GM19452 (cell line): ENCODE data around the gene PILRA.
"Not testable (repeated sequence)": the region's sequence is repeated elsewhere in the genome, so short reads cannot be mapped to it uniquely, and the experiment has no call there.

ENCODE experiments used
- ATAC-seq: cut with Tn5 transposase; IDR thresholded peaks from one replicate; pipeline ENCODE4 v1.9.1; 2021; ENCODE audit not compliant: unreplicated experiment

PILRA gene

DNA sequence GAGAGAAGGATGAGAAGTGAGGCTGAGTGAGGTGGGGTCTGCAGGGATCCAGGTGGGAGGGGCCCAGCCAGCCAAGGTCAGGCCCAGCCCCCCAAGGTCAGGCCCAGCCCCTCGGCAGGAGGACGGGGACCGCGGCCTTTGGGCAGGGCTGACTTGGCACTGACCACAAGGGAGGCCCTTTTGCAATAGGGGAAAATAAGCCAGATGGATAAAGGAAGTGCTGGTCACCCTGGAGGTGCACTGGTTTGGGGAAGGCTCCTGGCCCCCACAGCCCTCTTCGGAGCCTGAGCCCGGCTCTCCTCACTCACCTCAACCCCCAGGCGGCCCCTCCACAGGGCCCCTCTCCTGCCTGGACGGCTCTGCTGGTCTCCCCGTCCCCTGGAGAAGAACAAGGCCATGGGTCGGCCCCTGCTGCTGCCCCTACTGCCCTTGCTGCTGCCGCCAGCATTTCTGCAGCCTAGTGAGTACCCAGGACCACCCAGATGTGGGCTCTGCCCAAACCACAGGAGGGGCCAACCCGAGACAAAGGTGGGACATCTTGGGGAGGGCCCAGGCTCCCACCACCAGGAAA, at the start of gene PILRA:
TSS of gene PILRA (plus strand) at position 227 of the 571 bp plus-strand sequence. CDS start at position 397, 170 bp downstream.
- ATAC-seq: no peak

- not testable (repeated sequence) for ATAC-seq
Observed at GRCh38 chr7:100324194-100324593, 49.1 kb upstream of the PILRA start.

- not testable (repeated sequence) for ATAC-seq
Observed at GRCh38 chr7:100325671-100326070, 47.6 kb upstream of the PILRA start.

GRCh38 chr7:100326914-100327313, 46.4 kb upstream of the PILRA start:
- not testable (repeated sequence) for ATAC-seq

- ATAC-seq: peak; percentile 92
Observed at GRCh38 chr7:100335566-100336466, 37.5 kb upstream of the PILRA start.

GRCh38 chr7:100338083-100338696, 35.1 kb upstream of the PILRA start:
- ATAC-seq: not testable (repeated sequence)

DNA sequence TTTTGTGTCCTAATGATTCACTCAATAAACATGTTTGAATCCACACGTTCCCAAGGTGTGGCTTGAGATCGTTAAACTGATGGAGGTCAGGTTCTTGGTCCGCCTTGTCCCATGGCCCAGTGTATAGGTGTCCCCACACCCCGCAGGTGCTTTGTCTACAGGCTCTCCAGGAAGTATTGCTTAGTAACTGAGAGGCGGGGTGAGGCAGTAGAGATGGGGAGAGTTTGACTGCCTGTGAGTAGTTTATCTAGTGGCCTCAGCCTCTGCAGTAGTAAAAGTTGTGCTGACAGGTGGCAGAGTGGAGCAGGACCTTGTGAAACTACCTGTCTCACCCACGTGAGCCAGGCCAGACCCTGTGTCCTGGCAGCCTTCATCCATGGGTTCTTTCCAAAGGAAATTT, 32.0 kb upstream of the PILRA start:
- ATAC-seq: not testable (repeated sequence)

- no peak for ATAC-seq
Observed at GRCh38 chr7:100342765-100343164, 30.5 kb upstream of the PILRA start.

- ATAC-seq: peak; percentile 7
Observed at GRCh38 chr7:100344124-100344559, 29.1 kb upstream of the PILRA start.

- ATAC-seq: peak; percentile 87
Observed at GRCh38 chr7:100344560-100345287, 28.6 kb upstream of the PILRA start.

- ATAC-seq: peak; percentile 47
Observed at GRCh38 chr7:100345288-100345672, 28.0 kb upstream of the PILRA start.

DNA sequence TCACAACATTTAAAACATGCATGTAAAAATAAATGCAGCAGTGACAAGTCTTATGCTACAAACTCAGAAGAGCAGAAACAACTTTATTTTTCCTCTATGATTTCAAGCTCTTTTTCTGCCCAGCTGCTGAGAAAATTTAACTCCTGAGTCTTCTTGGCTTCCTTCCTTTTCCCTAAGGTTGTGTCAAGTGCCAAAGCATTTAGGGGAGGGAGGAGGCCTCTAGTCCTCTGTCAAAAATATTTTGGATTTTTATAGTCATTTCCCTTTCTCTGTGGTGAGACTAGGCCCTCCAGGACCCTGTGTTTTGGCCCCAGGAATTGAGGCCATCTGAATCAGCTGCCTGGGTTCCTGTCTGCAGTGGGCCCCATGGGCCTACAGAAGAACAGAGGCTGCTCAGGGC, 26.4 kb upstream of the PILRA start:
- no peak for ATAC-seq

DNA sequence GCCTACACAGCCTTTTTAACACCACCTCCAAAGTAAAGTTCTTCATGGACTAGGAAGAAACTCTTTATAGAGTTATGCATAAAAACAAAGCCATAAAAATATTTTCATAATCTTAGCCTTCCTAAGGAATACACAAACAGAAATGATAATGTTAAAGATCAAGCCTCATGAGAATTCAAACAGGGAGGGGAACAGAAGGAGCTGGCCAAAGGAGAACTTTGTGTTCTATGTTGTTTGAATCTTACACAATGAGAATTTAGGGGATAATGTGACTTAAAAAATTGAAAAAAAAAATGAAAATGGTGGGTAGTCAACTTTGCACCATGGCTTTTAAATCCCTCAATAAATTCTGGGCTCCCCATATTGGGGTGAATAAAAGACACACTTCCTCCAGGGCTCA, 24.5 kb upstream of the PILRA start:
- no peak for ATAC-seq

DNA sequence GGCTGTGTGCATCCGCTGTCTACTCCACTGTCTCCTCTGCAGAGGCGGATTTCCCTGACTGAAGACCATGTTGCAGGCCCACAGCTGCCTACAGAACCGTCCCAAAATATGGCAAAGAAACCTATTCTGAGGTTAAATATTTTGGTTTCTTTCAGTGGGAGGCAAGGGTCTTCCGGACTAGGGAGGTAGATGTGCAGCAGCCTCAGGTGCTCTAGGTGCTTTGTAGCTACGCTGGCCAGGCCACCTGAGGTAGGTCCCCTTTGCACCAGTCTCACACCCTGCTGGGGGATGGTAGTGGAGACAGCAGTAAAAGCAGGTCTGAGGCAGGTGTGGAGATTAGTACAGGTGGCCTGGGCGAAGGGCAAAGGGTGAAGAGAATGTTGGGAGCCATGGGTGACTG, 23.5 kb upstream of the PILRA start:
- ATAC-seq: no peak

DNA sequence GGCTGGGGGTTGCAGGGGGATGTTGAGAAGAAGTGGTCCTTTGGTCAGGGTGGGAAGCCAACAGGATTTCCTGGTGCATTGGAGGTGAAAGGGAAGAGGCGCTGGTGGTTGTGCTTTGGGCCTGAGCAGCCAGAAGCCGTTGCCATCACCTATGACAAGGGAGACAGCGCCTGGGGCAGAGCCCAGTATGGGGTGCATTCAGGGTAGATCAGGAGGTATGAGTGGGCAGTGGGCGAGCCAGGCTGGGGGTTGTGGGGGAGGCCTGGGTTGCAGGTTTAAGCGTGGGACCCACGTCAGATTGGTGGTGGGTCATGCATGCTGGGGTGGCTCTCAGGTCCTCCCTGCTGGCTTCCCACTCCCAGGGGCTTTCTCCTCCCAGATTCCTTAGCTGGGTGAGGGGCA, 21.6 kb upstream of the PILRA start:
- no peak for ATAC-seq

- not testable (repeated sequence) for ATAC-seq
Observed at GRCh38 chr7:100352230-100352781, 21.0 kb upstream of the PILRA start.

DNA sequence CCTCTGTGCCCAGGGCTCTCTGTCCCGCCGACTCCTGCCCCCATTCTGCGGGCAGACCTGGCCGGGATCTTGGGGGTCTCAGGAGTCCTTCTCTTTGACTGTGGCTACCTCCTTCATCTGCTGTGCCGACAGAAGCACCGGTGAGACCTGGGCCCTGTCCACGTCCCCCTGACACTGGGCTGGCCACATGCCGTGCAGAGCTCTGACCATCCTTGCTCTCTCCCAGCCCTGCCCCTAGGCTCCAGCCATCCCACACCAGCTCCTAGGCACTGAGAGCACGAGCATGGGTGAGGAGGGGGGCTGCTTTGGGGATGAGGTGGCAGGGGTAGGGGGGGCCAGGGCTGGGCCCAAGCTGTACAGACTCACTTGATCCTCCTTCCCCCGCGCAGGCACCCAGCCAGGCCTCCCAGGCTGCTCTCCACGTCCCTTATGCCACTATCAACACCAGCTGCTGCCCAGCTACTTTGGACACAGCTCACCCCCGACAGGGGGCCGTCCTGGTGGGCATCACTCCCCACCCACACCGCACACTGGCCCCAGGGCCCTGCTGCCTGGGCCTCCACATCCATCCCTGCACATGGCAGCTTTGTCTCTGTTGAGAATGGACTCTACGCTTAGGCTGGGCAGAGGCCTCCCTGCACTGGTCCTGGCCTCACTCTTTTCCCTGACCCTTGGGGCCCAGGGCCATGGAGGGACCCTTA, 20.2 kb upstream of the PILRA start:
- ATAC-seq: no peak

DNA sequence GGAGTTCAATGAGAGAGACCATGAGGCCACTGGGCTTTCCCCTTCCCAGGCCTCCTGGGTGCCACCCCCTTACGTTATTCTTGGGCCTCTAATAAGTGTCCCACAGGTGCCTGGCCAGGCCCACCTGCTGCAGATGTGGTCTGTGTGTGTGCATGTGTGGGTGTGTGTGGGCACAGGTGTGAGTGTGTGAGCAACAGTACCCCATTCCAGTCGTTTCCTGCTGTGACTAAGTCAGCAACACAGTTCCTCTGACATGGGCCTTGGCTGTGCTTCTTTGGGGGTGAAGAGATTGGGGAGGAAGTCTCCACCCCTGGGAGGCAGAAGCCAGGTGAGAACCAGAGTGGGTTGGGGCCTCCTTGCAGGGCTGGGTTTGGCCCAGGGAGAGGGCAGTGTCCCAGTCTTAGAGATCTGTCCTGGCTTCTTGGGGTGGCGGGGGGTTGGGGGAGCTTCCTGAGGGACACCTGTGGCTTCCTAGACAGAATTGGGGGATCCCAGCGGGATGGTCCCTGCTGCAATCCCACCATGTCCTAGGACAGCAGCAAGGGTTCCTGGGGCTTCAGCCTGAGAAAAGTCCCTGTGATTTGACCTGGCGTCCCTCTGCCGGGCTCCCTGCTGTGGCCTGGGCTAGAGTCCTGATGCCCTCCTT, 19.5 kb upstream of the PILRA start:
- ATAC-seq: no peak

DNA sequence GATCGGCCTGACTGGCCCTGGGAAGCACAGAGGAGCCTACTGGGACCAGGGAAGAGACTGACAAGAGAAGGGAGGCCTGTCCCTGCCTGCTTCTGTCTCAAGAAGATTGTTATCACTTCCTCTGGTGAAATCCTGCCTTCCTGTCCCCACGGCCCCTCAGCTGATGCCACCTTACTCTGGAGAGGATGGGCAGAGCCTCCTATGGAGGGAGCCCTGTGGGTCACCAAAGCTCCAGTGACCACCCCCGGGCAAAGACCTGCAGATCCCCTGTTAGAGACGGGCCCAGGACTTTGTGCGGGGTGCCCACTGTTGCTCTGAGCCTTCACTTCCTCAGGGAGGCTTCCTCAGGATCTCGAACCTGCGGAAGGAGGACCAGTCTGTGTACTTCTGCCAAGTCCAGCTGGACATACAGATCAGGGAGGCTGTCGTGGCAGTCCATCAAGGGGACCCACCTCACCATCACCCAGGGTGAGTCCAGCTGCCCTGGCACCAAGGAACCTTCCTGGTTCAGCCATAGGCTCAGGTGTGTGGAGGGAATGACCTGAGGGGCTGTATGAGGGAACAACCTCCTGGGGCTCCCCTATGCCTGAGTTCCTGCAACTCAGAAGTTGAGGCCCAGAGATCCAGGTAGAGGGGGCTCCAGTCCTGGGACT, 16.7 kb upstream of the PILRA start:
- no peak for ATAC-seq
